Loucy (cell line): ENCODE results near the gene FOXL1.

Experiments used
- CTCF ChIP-seq: fragments of 200-600 bp; sonication (generic); conservative IDR thresholded peaks from 2 replicates; pipeline ENCODE4 v1.5.1; 2014; ENCODE audit warnings: mild to moderate bottlenecking, antibody characterized with exemption, low read length
- EZH2phosphoT487 ChIP-seq: fragments of 200-600 bp; IDR thresholded peaks from 2 replicates; pipeline ENCODE4 v1.6.1; 2018; ENCODE audit warnings: antibody characterized with exemption, mild to moderate bottlenecking, moderate library complexity, borderline replicate concordance

GRCh38 chr16:86534779-86535615 lies 43.4 kb upstream of the FOXL1 start:
- TF ChIP-seq CTCF (no peak), EZH2phosphoT487 (no peak)
